GM12878 (cell line): ENCODE data around the gene MAFG. TPM values are rescaled to one million over a fixed set of nuclear protein-coding genes. Genes with fewer than 3 reads are reported as not detected.

ENCODE experiments used
- ATAC-seq: fragments of 200-7000 bp; cut with Tn5 transposase; 3 replicates; pipeline ENCODE4 v1.9.1; 2020; ENCODE audit warnings: mild to moderate bottlenecking, moderate library complexity
- BruUV-seq: library from RNA; stranded (reverse); fragments of 400-500 nt; replicated peaks from 2 replicates; lab custom pipeline; 2021; lab: Mats Ljungman, UMichigan
- CTCF ChIA-PET: fragments of 300-600 bp; sonication (Branson Sonifier 250); formaldehyde crosslinking; extraction: SDS; loops from one replicate; lab custom pipeline; 2021; ENCODE audit warnings: inconsistent platforms; lab: Yijun Ruan, JAX
- POLR2A ChIA-PET: fragments of 350-600 bp; formaldehyde crosslinking; extraction: SDS; loops from one replicate; lab custom pipeline; 2021; ENCODE audit warnings: inconsistent platforms; lab: Charles Lee
- RAD21 ChIA-PET: fragments of 300-600 bp; sonication (Branson Sonifier 250); formaldehyde crosslinking; loops from one replicate; lab custom pipeline; 2023; ENCODE audit warnings: antibody characterized with exemption; ENCODE audit not compliant: unreplicated experiment; lab: Charles Lee
- SMC1A ChIA-PET: fragments of 300-600 bp; sonication (Branson Sonifier 250); formaldehyde crosslinking; loops from one replicate; lab custom pipeline; 2023; ENCODE audit not compliant: unreplicated experiment, uncharacterized antibody; lab: Charles Lee
- DNase-seq: peaks from one replicate; pipeline ENCODE4 v3.0.0-alpha.2; 2011; ENCODE audit warnings: low read depth, low spot score
- FAIRE-seq: peaks from 3 replicates; lab custom pipeline; 2011; peaks lifted over from hg19 to GRCh38; lab: Jason Lieb, UNC
- H2AFZ ChIP-seq: 2 replicates; pipeline ENCODE4 v1.6.0; 2011; ENCODE audit warnings: low read depth, low read length, control low read depth; ENCODE audit not compliant: control insufficient read depth
- H3K27ac ChIP-seq: 2 replicates; pipeline ENCODE4 v1.5.1; 2011; ENCODE audit warnings: control low read depth; ENCODE audit not compliant: control insufficient read depth, insufficient read depth
- H3K27me3 ChIP-seq, 2 experiments: replicated peaks in 1 of 2; 2 replicates each; pipeline versions ENCODE4 v1.6.0 to v1.6.1; 2011; ENCODE audit warnings: low read length in 1 of 2; ENCODE audit not compliant: control insufficient read depth in 2 of 2, insufficient read depth in 2 of 2
- H3K36me3 ChIP-seq, 2 experiments: 2 replicates each; pipeline ENCODE4 v1.5.1; 2011; ENCODE audit warnings: low read length in 1 of 2; ENCODE audit not compliant: control insufficient read depth in 2 of 2, insufficient read depth in 2 of 2
- H3K4me1 ChIP-seq: 2 replicates; pipeline ENCODE4 v1.6.1; 2011; ENCODE audit warnings: mild to moderate bottlenecking, low read length, moderate library complexity, mixed read lengths; ENCODE audit not compliant: control insufficient read depth, insufficient read depth
- H3K4me2 ChIP-seq: 2 replicates; pipeline ENCODE4 v1.6.0; 2011; ENCODE audit warnings: control low read depth; ENCODE audit not compliant: control insufficient read depth, insufficient read depth
- H3K4me3 ChIP-seq: fragments of 200-600 bp; sonication (generic); 2 replicates; pipeline ENCODE4 v1.5.1; 2016
- H3K79me2 ChIP-seq: 2 replicates; pipeline ENCODE4 v1.6.0; 2011; ENCODE audit warnings: low read length; ENCODE audit not compliant: control insufficient read depth, insufficient read depth
- H3K9ac ChIP-seq: 2 replicates; pipeline ENCODE4 v1.8.0; 2011; ENCODE audit warnings: low read length, control low read depth, mixed read lengths; ENCODE audit not compliant: control insufficient read depth, insufficient read depth
- H3K9me3 ChIP-seq: replicated peaks from 3 replicates; pipeline ENCODE4 v1.5.1; 2011; ENCODE audit warnings: mild to moderate bottlenecking, low read length; ENCODE audit not compliant: control insufficient read depth, insufficient read depth
- H4K20me1 ChIP-seq: 2 replicates; pipeline ENCODE4 v1.6.0; 2011; ENCODE audit not compliant: control insufficient read depth, insufficient read depth
- ASH2L ChIP-seq: fragments of 300-600, 200-600 bp; sonication (generic); IDR thresholded peaks from 2 replicates; pipeline ENCODE4 v1.6.1; 2017; ENCODE audit warnings: low read depth, mild to moderate bottlenecking, borderline replicate concordance
- BHLHE40 ChIP-seq, 2 experiments: fragments of 450-650 bp in 1 of 2; IDR thresholded peaks; 2 replicates each; pipeline ENCODE4 v1.6.1; 2011 to 2017; ENCODE audit warnings: low read depth in 2 of 2, borderline replicate concordance in 1 of 2, improper control_type of control experiment in 1 of 2, low read length in 1 of 2, mild to moderate bottlenecking in 1 of 2
- CHD2 ChIP-seq: IDR thresholded peaks from 2 replicates; pipeline ENCODE4 v1.6.1; 2011; ENCODE audit warnings: low read depth, low read length, improper control_type of control experiment, borderline replicate concordance
- DPF2 ChIP-seq: fragments of 450-650 bp; IDR thresholded peaks from 2 replicates; pipeline ENCODE4 v1.6.1; 2017; ENCODE audit warnings: mild to moderate bottlenecking
- FOS ChIP-seq: IDR thresholded peaks from 3 replicates; pipeline ENCODE4 v1.6.1; 2011; ENCODE audit warnings: borderline replicate concordance; ENCODE audit not compliant: insufficient read length; ENCODE audit errors: extremely low read depth
- FOXK2 ChIP-seq: fragments of 450-650 bp; IDR thresholded peaks from 2 replicates; pipeline ENCODE4 v1.6.1; 2017; ENCODE audit warnings: mild to moderate bottlenecking, moderate library complexity
- IRF4 ChIP-seq: IDR thresholded peaks from 2 replicates; pipeline ENCODE4 v1.6.1; 2011; ENCODE audit warnings: low read depth, low read length
- LARP7 ChIP-seq: fragments of 450-650 bp; IDR thresholded peaks from 2 replicates; pipeline ENCODE4 v1.6.1; 2017; ENCODE audit warnings: mild to moderate bottlenecking
- MYC ChIP-seq: IDR thresholded peaks from 2 replicates; pipeline ENCODE4 v1.6.1; 2011; ENCODE audit warnings: mild to moderate bottlenecking, low read length, moderate library complexity, inconsistent platforms; ENCODE audit not compliant: insufficient read depth, insufficient replicate concordance, insufficient read length, severe bottlenecking
- NBN ChIP-seq: fragments of 450-650 bp; IDR thresholded peaks from 2 replicates; pipeline ENCODE4 v1.6.1; 2016
- PAX5 ChIP-seq: IDR thresholded peaks from 2 replicates; pipeline ENCODE4 v1.6.1; 2011; ENCODE audit warnings: low read depth, low read length, borderline replicate concordance
- POLR2AphosphoS2 ChIP-seq: IDR thresholded peaks from 2 replicates; pipeline ENCODE4 v1.6.1; 2011; ENCODE audit warnings: low read depth, mild to moderate bottlenecking, low read length, improper control_type of control experiment, moderate library complexity
- SMAD1 ChIP-seq: fragments of 450-650 bp; IDR thresholded peaks from 2 replicates; pipeline ENCODE4 v1.6.1; 2018; ENCODE audit warnings: mild to moderate bottlenecking, low read depth; ENCODE audit not compliant: partially characterized antibody
- SREBF2 ChIP-seq: IDR thresholded peaks from 2 replicates; pipeline ENCODE4 v1.6.1; 2012; ENCODE audit warnings: mild to moderate bottlenecking, low read length
- STAT1 ChIP-seq: fragments of 450-650 bp; conservative IDR thresholded peaks from 2 replicates; pipeline ENCODE4 v1.6.1; 2014; ENCODE audit warnings: antibody characterized with exemption, mild to moderate bottlenecking
- TBL1XR1 ChIP-seq: IDR thresholded peaks from 2 replicates; pipeline ENCODE4 v1.6.1; 2012; ENCODE audit warnings: low read depth, low read length, improper control_type of control experiment
- TCF12 ChIP-seq: IDR thresholded peaks from 2 replicates; pipeline ENCODE4 v1.6.1; 2011; ENCODE audit warnings: low read depth, mild to moderate bottlenecking, low read length
- ZNF24 ChIP-seq: fragments of 450-650 bp; IDR thresholded peaks from 2 replicates; pipeline ENCODE4 v1.6.1; 2017; ENCODE audit warnings: antibody characterized with exemption, mild to moderate bottlenecking
- WGBS: methylation state at CpG from one replicate; pipeline ENCODE4 v1.1.6; 2016; ENCODE audit warnings: low lambda C conversion rate; ENCODE audit not compliant: insufficient replicate concordance, insufficient coverage; ENCODE audit errors: missing lambda C conversion rate; 5-methylcytosine and 5-hydroxymethylcytosine counted together
- in situ Hi-C: fragments of 300-500 bp; cut with MboI; formaldehyde crosslinking; loops from 9 replicates; pipeline ENCODE4 v1.14.3; 2018; ENCODE audit warnings: mixed read lengths
- intact Hi-C: fragments of 100-400 bp; cut with micrococcal nuclease; formaldehyde crosslinking; loops from one replicate; pipeline ENCODE4 v1.14.2; 2022; ENCODE audit not compliant: unreplicated experiment
- polyA plus RNA-seq, 11 experiments: library from polyadenylated mRNA; depleted of rRNA in 4 of 11; unstranded in 6 of 11; stranded (reverse) in 5 of 11; fragments of >200 nt; fragmentation: Nextera tagmentation in 4 of 11; fragmentation: Illumina TruSeq in 1 of 11; extraction: Ambion mirVana in 4 of 11; extraction: Trizol in 1 of 11; gene quantifications; 1 replicate in 1 of 11; 2 replicates in 10 of 11; pipeline versions ENCODE4 v1.2.1 to v1.2.3, GENCODE V29; 2011 to 2016; ENCODE audit warnings: inconsistent platforms in 2 of 11, missing spikeins in 2 of 11, low read depth in 1 of 11
- total RNA-seq, 4 experiments: library from RNA; depleted of rRNA in 3 of 4; stranded (reverse); fragments of >200 nt in 3 of 4; fragmentation: Illumina TruSeq in 1 of 4; extraction: Trizol in 1 of 4; gene quantifications; 2 replicates each; pipeline versions ENCODE4 v1.2.1 to v1.2.3, GENCODE V29; 2013 to 2021
- TF ChIP-seq, protein P1 (sequence below): fragments of 450-650 bp; IDR thresholded peaks from 2 replicates; pipeline ENCODE4 v1.6.1; 2017; ENCODE audit warnings: mild to moderate bottlenecking, moderate library complexity

The MAFG gene
- total and polyA plus RNA-seq, 10 of the 15 experiments (the other 5 are each of a cell fraction or from before 2014, with no cell fraction given), result 0.48 to 20.1 (median 7.6) TPM

DNA sequence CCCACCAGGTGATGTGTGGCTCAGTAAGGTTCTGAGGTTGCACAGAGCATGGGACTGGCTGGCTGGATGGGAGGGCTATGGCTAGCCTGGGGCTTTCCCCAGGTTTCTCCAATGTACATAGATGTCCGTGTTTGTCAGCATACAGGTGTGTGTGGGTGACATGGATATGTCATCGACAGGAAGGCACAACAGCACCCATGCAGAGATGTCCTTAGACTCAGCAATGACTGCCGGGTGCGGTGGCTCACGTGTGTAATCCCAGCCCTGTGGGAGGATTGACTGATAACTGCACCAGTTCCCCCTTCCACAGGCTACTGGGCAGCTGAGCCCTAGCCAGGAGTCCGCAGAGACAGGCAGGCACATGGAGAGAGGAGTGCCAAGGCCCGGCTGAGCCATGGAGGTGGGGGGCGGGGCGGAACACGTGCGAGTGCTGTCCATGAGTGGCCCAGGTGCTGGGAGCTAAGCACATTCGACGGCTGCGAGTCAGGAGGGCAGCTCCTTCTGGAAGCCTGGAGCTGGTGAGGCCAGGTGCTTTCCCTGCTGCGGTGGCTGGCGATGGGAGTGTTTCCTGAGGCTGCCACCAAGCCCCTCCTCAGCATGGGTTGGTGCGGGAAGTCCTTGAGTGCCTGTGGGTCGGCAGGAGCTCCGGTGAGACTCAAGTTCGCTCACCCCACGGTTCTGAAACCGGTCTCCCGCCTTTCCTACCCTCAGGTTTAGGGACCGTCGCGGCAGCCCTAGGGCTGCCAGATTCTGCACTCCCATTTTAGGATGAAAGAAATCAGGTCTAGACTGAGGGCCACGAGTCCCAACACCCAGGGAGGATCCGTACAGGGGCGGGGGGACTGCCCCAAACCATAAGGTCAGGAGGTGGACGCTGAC lies 49.0 kb upstream of the MAFG start:
- no peaks in the 10 kb centered on the region; a peak in 1 of 4 replicates for H3K36me3 ChIP-seq
- H4K20me1 ChIP-seq, result no peaks in the 10 kb centered on the region
- intact Hi-C loops, result no loop called here
- peaks cover 14% of the 10 kb centered on the region for H3K4me1 ChIP-seq
- peak overlapping the region; percentile 92 for H3K9ac ChIP-seq
- WGBS, result 19% methylated on average over 30 of the region's 30 CpGs
- TF ChIP-seq MYC (peak; percentile 40), ZNF24 (no peak), POLR2AphosphoS2 (no peak), STAT1 (no peak), DPF2 (no peak), BHLHE40 (IDR thresholded peaks at IDR 0.05; ENCODE audit: borderline replicate concordance in 1 of 2, low read depth in 2 of 2, low read length in 1 of 2) (peak in 1 of 2 experiments; percentile 78; a peak in 2 of 4 replicates), PAX5 (no peak), FOXK2 (no peak), SREBF2 (no peak), IRF4 (no peak), TBL1XR1 (no peak), TCF12 (0 out of 2 replicates have a peak, but pooled peaks have one; percentile 9), LARP7 (no peak), ASH2L (no peak), FOS (no peak), CHD2 (peak; percentile 32; the same call in 1 of the 2 replicates), NBN (0 out of 2 replicates have a peak, but pooled peaks have one; percentile 41), SMAD1 (peak; percentile 45)
- TF ChIP-seq, protein P1, sequence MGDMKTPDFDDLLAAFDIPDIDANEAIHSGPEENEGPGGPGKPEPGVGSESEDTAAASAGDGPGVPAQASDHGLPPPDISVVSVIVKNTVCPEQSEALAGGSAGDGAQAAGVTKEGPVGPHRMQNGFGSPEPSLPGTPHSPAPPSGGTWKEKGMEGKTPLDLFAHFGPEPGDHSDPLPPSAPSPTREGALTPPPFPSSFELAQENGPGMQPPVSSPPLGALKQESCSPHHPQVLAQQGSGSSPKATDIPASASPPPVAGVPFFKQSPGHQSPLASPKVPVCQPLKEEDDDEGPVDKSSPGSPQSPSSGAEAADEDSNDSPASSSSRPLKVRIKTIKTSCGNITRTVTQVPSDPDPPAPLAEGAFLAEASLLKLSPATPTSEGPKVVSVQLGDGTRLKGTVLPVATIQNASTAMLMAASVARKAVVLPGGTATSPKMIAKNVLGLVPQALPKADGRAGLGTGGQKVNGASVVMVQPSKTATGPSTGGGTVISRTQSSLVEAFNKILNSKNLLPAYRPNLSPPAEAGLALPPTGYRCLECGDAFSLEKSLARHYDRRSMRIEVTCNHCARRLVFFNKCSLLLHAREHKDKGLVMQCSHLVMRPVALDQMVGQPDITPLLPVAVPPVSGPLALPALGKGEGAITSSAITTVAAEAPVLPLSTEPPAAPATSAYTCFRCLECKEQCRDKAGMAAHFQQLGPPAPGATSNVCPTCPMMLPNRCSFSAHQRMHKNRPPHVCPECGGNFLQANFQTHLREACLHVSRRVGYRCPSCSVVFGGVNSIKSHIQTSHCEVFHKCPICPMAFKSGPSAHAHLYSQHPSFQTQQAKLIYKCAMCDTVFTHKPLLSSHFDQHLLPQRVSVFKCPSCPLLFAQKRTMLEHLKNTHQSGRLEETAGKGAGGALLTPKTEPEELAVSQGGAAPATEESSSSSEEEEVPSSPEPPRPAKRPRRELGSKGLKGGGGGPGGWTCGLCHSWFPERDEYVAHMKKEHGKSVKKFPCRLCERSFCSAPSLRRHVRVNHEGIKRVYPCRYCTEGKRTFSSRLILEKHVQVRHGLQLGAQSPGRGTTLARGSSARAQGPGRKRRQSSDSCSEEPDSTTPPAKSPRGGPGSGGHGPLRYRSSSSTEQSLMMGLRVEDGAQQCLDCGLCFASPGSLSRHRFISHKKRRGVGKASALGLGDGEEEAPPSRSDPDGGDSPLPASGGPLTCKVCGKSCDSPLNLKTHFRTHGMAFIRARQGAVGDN, result peak; percentile 80
- ATAC-seq (peak; percentile 43), FAIRE-seq (no peak), DNase-seq (no peak)
- H3K4me2 ChIP-seq, result peak overlapping the region; percentile 99
- H3K27me3 ChIP-seq, result no peaks in the 10 kb centered on the region
- H3K79me2 ChIP-seq, result no peaks in the 10 kb centered on the region; the same call in 1 of the 2 replicates
- in situ Hi-C loops, result no loop called here
- peaks cover 2% of the 10 kb centered on the region; the same call in 2 of the 3 replicates for H3K9me3 ChIP-seq
- SMC1A ChIA-PET, result interaction anchor here (1.6 kb wide), 1 partner anchor 9 kb away, joined by 4 read pairs; no protein-coding TSS in a partner anchor
- peak overlapping the region; percentile 87 for H3K4me3 ChIP-seq
- CTCF ChIA-PET, result interaction anchor here (0.6 to 1.9 kb wide), 6 partner anchors 17 to 45 kb away, joined by 3 to 6 read pairs (median 4); no protein-coding TSS in a partner anchor
- H2AFZ ChIP-seq, result peak overlapping the region; percentile 61
- RAD21 ChIA-PET, result no interaction called here
- TSS peak; percentile 85 for BruUV-seq
- POLR2A ChIA-PET, result interaction anchor here (0.6 to 2.4 kb wide), 6 partner anchors 9 to 320 kb away, joined by 3 to 18 read pairs (median 3); partner anchors contain the start of genes CENPX and LRRC45
- H3K27ac ChIP-seq, result peak overlapping the region; percentile 87
